Activated naive CD8-positive, alpha-beta T cell treated with anti-CD3 and anti-CD28 coated beads, Interleukin-2, amount 50 U/mL, for 16 hours (primary cell): Measurements from ENCODE around the gene FKBP11.

Experiments
- DNase-seq: peaks from one replicate; pipeline ENCODE4 v3.0.0-alpha.2; 2020; ENCODE audit warnings: low read depth, low spot score

The FKBP11 gene

GRCh38 chr12:48956279-48957140 lies 31.2 kb upstream of the FKBP11 start:
- no peak for DNase-seq

DNA sequence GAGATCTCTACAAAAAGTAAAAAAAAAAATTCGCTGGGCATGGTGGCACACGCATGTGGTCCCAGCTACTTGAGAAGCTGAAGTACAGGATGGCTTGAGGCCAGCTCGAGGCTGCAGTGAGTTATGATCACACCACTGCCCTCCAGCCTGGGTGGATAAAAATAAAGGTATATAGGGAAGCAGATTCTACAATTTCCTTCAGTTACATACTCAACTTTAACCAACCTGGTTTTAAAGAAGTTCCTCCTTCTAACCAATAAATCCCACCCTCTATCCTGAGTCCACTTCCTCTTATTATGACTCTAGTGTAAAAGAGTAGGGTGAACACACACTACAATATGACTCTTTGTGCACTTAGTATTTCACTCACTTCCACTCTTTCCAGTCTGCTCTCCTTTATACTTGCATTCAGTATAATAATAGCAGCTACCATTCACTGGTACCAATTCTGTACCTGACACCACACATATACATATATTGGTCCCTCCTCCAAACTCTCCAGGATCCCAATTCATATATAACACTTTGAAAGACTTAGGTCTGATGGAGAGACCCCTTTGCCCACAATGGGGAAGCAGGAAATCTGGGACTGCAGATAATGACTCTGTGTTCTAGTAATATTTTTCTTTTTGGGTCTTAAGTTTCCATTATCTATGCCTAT lies 29.7 kb upstream of the FKBP11 start:
- DNase-seq, result no peak

GRCh38 chr12:48954061-48954460 lies 28.8 kb upstream of the FKBP11 start:
- DNase-seq, result no peak

GRCh38 chr12:48952691-48953090 lies 27.4 kb upstream of the FKBP11 start:
- DNase-seq, result no peak

DNA sequence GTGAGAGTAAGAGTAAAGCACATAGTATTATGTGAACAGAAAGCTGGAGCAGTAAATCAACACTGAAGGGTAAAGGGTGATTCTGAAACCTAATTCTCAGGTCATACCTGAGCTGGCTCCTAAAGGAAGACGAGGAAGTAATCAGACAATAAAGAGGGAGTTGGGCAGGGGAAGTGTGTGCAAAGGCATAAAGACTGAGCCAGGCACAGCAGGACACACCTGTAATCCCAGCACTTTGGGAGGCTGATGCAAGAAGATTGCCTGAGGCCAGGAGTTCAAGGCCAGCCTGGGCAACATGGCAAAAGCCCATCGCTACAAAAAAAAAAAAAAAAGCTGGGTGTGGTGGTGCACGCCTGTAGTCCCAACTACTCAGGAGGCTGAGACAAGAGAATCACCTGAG lies 22.4 kb upstream of the FKBP11 start:
- DNase-seq, result no peak

- DNase-seq, result no peak
Observed at GRCh38 chr12:48946943-48947342, 21.7 kb upstream of the FKBP11 start.

DNA sequence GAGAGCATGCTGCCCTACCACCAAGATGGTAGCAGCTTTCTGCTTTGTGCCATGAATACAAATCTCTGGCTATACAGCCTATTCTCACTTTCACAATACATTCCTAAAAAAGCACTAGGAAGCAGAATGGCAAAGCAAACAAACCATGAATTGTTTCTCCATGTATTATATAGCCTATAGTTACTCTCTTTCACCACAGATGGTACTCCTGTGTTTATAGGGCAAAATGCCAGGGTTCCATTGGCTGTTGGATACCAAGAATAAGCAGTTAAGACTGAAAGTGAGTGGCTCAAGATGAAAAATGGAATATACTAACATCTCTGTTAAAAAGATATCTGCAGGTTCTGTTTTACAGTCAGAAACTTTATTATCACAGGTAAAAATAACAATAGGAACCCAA lies 20.9 kb upstream of the FKBP11 start:
- no peak for DNase-seq

DNA sequence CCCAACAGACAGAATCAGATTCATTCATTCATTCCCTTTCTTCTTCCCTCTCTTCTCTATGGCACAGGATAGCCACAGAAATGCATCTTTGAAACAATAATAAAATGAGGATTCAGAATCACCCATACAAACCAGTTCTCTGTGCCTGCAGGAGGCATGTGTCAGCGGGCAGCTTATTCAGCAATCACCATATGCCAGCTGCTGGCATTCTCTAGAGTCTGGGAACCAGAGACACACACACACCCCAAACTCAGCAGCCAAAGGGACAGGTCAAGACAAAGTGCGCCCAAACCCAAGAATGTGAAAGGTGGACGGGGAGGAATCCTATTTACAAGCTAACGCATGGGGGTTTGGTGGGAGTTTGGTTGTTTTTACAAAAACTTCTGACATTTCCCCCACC lies 17.9 kb upstream of the FKBP11 start:
- DNase-seq, result no peak

GRCh38 chr12:48940181-48940580 lies 14.9 kb upstream of the FKBP11 start:
- DNase-seq, result no peak

DNA sequence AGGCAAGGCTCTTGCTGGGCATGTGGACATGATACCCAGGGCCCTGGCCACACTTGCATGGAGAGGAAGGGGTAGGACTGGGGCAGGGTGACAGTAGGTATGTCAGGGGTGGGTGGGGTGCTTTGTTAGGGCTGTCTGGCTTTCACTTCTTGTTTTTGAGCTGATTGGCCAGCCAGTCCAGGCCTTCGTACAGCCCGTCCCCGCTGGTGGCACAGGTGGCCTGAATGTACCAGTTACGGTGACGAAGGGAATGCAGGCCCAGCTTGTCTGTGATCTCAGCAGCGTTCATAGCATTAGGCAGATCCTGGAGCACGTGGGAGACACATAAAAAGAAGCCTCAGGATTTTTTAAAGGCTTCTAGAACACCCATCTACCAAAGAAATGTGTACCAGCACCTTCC lies 13.5 kb upstream of the FKBP11 start:
- no peak for DNase-seq

- DNase-seq, result no peak
Observed at GRCh38 chr12:48937170-48937569, 11.9 kb upstream of the FKBP11 start.

DNA sequence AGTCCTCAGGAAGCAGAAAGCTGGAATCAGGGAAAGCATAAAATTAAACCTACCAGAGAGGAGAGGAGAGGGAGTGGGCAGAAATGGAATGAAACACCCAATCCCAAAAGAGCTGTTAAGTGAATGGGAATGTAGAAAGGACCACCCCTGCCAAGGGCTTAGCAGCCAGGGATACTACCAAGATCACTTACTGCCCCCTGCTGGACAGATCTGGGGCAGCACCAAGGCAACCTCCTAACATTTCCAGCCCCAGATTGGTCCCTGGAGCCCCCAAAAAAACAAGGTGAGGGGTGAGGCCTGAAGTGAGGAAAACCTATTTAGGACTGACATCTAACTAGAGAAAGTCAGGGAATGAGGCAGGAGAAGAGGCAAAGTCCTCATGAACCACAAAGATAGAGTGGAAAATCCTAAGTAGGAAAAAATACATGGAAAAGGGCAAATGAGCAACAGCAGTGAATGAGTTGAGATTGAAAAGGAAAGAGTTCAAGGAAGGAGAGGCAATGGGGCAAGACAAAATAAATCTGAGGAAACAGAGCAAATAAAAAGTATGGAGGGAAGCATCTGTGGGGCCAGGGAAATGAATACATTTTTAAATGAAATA lies 11.2 kb upstream of the FKBP11 start:
- DNase-seq, result peak; percentile 70

DNA sequence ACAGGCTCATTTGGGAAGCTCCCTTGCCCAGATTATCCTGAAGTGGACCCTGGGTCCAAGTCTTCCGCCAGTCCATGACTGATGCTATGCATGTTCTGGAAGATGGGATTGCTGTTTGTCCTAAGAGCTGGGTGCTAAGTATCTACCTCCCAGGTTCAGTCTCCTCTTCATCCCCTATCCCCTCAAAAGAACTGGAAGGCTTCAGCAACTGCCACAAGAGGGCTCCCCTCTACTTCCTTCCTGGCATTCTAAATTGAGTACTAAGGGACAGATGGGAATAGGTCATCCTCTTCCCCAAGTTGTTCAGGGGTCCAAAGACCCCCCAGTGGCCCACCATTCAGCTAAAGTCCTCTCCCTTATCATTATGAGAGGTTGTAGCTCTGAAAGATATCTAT lies 9.0 kb upstream of the FKBP11 start:
- no peak for DNase-seq

GRCh38 chr12:48933664-48934311 lies 8.5 kb upstream of the FKBP11 start:
- DNase-seq, result no peak

- no peak for DNase-seq
Observed at GRCh38 chr12:48932878-48933277, 7.6 kb upstream of the FKBP11 start.

DNA sequence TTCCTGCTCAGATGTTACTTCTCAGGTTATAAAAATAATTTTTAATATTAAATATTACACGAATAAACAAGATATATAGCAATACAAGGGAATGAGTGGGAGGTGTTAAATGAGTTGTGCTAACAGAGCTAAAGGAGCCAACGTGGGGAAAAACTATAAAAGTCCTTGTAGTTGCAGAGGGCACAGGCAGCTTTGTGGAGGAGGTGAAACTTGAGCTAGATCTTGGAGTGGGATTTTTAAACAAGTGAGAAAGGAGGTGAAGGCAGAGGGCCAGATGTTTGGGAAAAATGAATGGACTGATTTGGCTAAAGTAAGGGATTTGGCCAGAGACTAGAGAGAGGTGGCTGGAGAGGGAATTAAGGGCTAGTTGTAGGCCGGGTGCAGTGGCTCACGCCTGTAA lies 5.2 kb upstream of the FKBP11 start:
- no peak for DNase-seq

DNA sequence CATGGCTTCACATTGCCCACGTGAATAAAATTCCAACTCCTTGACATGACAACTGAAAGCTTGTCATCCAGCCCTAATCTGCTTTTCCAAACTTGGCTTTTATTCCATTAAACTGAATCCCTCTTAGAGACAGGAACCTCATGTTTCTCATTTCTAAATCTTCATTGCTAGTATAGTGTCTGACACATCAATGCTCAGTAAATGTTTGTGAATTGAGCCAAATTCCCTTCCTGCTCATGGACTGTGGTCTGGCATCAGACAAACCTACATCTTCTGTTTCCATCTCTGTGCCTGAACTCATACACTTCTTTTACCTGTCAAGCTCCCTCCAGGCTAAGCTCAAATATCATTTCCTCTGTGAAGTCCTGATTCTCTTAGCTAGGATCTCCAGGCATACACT lies 4.3 kb upstream of the FKBP11 start:
- no peak for DNase-seq

GRCh38 chr12:48927261-48927660 lies 2.0 kb upstream of the FKBP11 start:
- DNase-seq, result no peak

- peak; percentile 57 for DNase-seq
Observed at GRCh38 chr12:48924617-48925303, 532 bp downstream of the FKBP11 start.

DNA sequence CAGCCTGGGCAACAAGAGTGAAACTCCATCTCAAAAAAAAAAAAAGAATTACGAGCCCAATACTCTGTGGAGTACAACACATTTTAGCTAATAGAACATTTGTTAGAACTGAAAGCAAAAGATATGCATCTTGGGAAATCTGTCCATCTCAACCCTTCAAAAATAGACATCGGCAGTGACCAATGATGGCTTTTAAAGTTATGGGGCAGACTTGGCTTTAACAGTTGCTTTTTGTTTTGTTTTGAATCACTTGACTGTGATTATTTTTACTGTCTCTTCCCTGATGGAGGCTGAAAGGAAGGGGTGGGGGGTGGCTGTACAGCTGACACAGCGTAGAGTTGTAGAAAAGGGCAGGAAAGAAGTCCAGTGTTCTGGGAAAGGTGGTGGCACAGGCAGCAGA lies 2.2 kb downstream of the FKBP11 start:
- no peak for DNase-seq

- DNase-seq, result no peak
Observed at GRCh38 chr12:48917857-48918537, 7.3 kb downstream of the FKBP11 start.
